ENCODE data around the gene PRRT1. TPM values are rescaled to one million over a fixed set of nuclear protein-coding genes. Genes with fewer than 3 reads are reported as not detected.
A peak's percentile ranks its signal among the peaks of the same experiment; 100 is the strongest.

The PRRT1 gene
- total RNA-seq, 1 donor: 0.54 TPM

GRCh38 chr6:32140420-32141046 lies 11.2 kb downstream of the PRRT1 start:
- TF ChIP-seq CTCF (IDR thresholded peaks at IDR 0.05; ENCODE audit: insufficient read depth, low read length): no peak
- no peak for DNase-seq (ENCODE audit: low read depth)
- no peak overlapping the region for H3K4me3 ChIP-seq (ENCODE audit: low read depth, low read length)

GRCh38 chr6:32139590-32139989 lies 12.1 kb downstream of the PRRT1 start:
- no peak overlapping the region for H3K4me3 ChIP-seq (ENCODE audit: low read depth, low read length)
- TF ChIP-seq CTCF (IDR thresholded peaks at IDR 0.05; ENCODE audit: insufficient read depth, low read length): no peak
- DNase-seq (ENCODE audit: low read depth): no peak

- H3K4me3 ChIP-seq (ENCODE audit: low read depth, low read length): no peak overlapping the region
- TF ChIP-seq CTCF (IDR thresholded peaks at IDR 0.05; ENCODE audit: insufficient read depth, low read length): no peak
- DNase-seq (ENCODE audit: low read depth): no peak
These were observed 14.3 kb downstream of the PRRT1 start for GRCh38 chr6:32137454-32137853.

- DNase-seq (ENCODE audit: low read depth): peak; percentile 45
- TF ChIP-seq CTCF (IDR thresholded peaks at IDR 0.05; ENCODE audit: insufficient read depth, low read length): no peak
- H3K4me3 ChIP-seq (ENCODE audit: low read depth, low read length): no peak overlapping the region
These were observed 18.0 kb downstream of the PRRT1 start for GRCh38 chr6:32133786-32134185.

GRCh38 chr6:32132110-32132509 lies 19.6 kb downstream of the PRRT1 start:
- H3K4me3 ChIP-seq (ENCODE audit: low read depth, low read length): no peak overlapping the region
- TF ChIP-seq CTCF (IDR thresholded peaks at IDR 0.05; ENCODE audit: insufficient read depth, low read length): no peak

GRCh38 chr6:32131439-32131948 lies 20.2 kb downstream of the PRRT1 start:
- no peak overlapping the region for H3K4me3 ChIP-seq (ENCODE audit: low read depth, low read length)
- no peak for DNase-seq (ENCODE audit: low read depth)
- no peak for TF ChIP-seq CTCF (IDR thresholded peaks at IDR 0.05; ENCODE audit: insufficient read depth, low read length)

More at GRCh38 chr6:32132110-32132509, 19.6 kb downstream of the PRRT1 start:
- DNase-seq (ENCODE audit: low read depth): no peak
